Gastroesophageal sphincter (tissue), 3 donors: ENCODE results near the gene TTC23.

Source experiments
- CTCF ChIP-seq, 4 experiments: fragments of 200-600 bp in 2 of 4; fragments of 450-650 bp in 2 of 4; sonication (generic) in 1 of 4; IDR thresholded peaks; one replicate each; pipeline ENCODE4 v1.5.1; 2017 to 2019; ENCODE audit warnings: antibody characterized with exemption in 4 of 4, mild to moderate bottlenecking in 2 of 4, moderate library complexity in 2 of 4
- EP300 ChIP-seq: sonication (generic); formaldehyde crosslinking; IDR thresholded peaks from one replicate; pipeline ENCODE4 v1.6.1; 2017; ENCODE audit warnings: antibody characterized with exemption, mild to moderate bottlenecking
- POLR2A ChIP-seq, 2 donors: fragments of 450-650 bp; IDR thresholded peaks; one replicate each; pipeline ENCODE4 v1.6.1; 2017; ENCODE audit warnings: antibody characterized with exemption in 2 of 2, mild to moderate bottlenecking in 2 of 2, moderate library complexity in 1 of 2
- POLR2AphosphoS5 ChIP-seq: sonication (generic); formaldehyde crosslinking; IDR thresholded peaks from one replicate; pipeline ENCODE4 v1.6.1; 2017; ENCODE audit warnings: antibody characterized with exemption

- no peak for TF ChIP-seq POLR2A (IDR thresholded peaks at IDR 0.05)
- no peak for TF ChIP-seq CTCF (IDR thresholded peaks at IDR 0.05)
- TF ChIP-seq POLR2AphosphoS5, result peak; percentile 1
- TF ChIP-seq EP300, result no peak
Observed at GRCh38 chr15:99141943-99142342, 107.4 kb downstream of the TTC23 start.
